K562 (cell line): Measurements from ENCODE around the gene EIF2AK3. TPM values are rescaled to one million over a fixed set of nuclear protein-coding genes. Genes with fewer than 3 reads are reported as not detected.
A peak's percentile ranks its signal among the peaks of the same experiment; 100 is the strongest.

ENCODE experiments used
- ARID1B ChIP-seq: fragments of 450-650 bp; IDR thresholded peaks from 2 replicates; pipeline ENCODE4 v1.6.1; 2016; ENCODE audit warnings: antibody characterized with exemption, mild to moderate bottlenecking, inconsistent platforms
- BACH1 ChIP-seq: fragments of 200-800 bp; sonication (Bioruptor generic); IDR thresholded peaks from 2 replicates; pipeline ENCODE4 v1.6.1; 2016; ENCODE audit warnings: missing genetic modification characterization, missing compliant biosample characterization
- CEBPG ChIP-seq, 3 experiments: fragments of 200-800 bp in 1 of 3; sonication (Bioruptor generic) in 1 of 3; sonication (generic) in 1 of 3; formaldehyde crosslinking in 1 of 3; IDR thresholded peaks in 2 of 3; conservative IDR thresholded peaks in 1 of 3; 2 replicates each; pipeline versions ENCODE4 v1.6.1 to v1.8.0; 2016 to 2022; ENCODE audit warnings: missing compliant biosample characterization in 2 of 3, missing genetic modification characterization in 2 of 3, mild to moderate bottlenecking in 1 of 3, missing genetic modification reagents in 1 of 3
- CHAMP1 ChIP-seq: fragments of 450-650 bp; IDR thresholded peaks from 2 replicates; pipeline ENCODE4 v1.6.1; 2016; ENCODE audit warnings: mild to moderate bottlenecking
- ETV1 ChIP-seq: fragments of 450-650 bp; conservative IDR thresholded peaks from 2 replicates; pipeline ENCODE4 v1.6.1; 2016; ENCODE audit warnings: missing genetic modification characterization, control low read depth, low read depth, missing compliant biosample characterization
- HBP1 ChIP-seq: fragments of 450-650 bp; formaldehyde crosslinking; IDR thresholded peaks from 2 replicates; pipeline ENCODE4 v1.4.0; 2022; ENCODE audit warnings: missing genetic modification characterization
- HDAC3 ChIP-seq: fragments of 450-650 bp; IDR thresholded peaks from 2 replicates; pipeline ENCODE4 v1.6.1; 2018; ENCODE audit warnings: borderline replicate concordance, mild to moderate bottlenecking, moderate library complexity; ENCODE audit not compliant: partially characterized antibody
- KAT8 ChIP-seq: fragments of 450-650 bp; IDR thresholded peaks from 2 replicates; pipeline ENCODE4 v1.6.1; 2016; ENCODE audit warnings: low read depth, mild to moderate bottlenecking
- LEF1 ChIP-seq: fragments of 450-650 bp; IDR thresholded peaks from 2 replicates; pipeline ENCODE4 v1.6.1; 2016; ENCODE audit warnings: mild to moderate bottlenecking
- MCM5 ChIP-seq: fragments of 450-650 bp; IDR thresholded peaks from 2 replicates; pipeline ENCODE4 v1.6.1; 2016; ENCODE audit warnings: low read depth
- NONO ChIP-seq, 2 experiments: fragments of 200-400 bp in 1 of 2; fragments of 450-650 bp in 1 of 2; formaldehyde crosslinking in 1 of 2; IDR thresholded peaks; 2 replicates each; pipeline ENCODE4 v1.6.1; 2017; ENCODE audit warnings: low read depth in 2 of 2, mild to moderate bottlenecking in 2 of 2, moderate library complexity in 2 of 2, low read length in 1 of 2
- PHB ChIP-seq: fragments of 250-450 bp; sonication (Bioruptor Pico); IDR thresholded peaks from 2 replicates; pipeline ENCODE4 v1.5.0; 2021
- PML ChIP-seq: IDR thresholded peaks from 2 replicates; pipeline ENCODE4 v1.6.1; 2012; ENCODE audit warnings: low read length, inconsistent platforms
- POLR2G ChIP-seq: fragments of 200-400 bp; formaldehyde crosslinking; IDR thresholded peaks from 2 replicates; pipeline ENCODE4 v1.6.1; 2017; ENCODE audit warnings: low read depth, mild to moderate bottlenecking, antibody characterized with exemption, low read length, moderate library complexity
- SMAD1 ChIP-seq: fragments of 150-350 bp; IDR thresholded peaks from 2 replicates; pipeline ENCODE4 v1.6.1; 2014; ENCODE audit warnings: low read length, low read depth; ENCODE audit not compliant: partially characterized antibody
- SMARCE1 ChIP-seq: fragments of 450-650 bp; IDR thresholded peaks from 2 replicates; pipeline ENCODE4 v1.7.1; 2016; ENCODE audit warnings: mild to moderate bottlenecking
- SREBF1 ChIP-seq: fragments of 150-350 bp; IDR thresholded peaks from 2 replicates; pipeline ENCODE4 v1.6.1; 2014; ENCODE audit warnings: antibody characterized with exemption, low read depth, low read length, borderline replicate concordance
- XRCC5 ChIP-seq: fragments of 200-400 bp; formaldehyde crosslinking; IDR thresholded peaks from 2 replicates; pipeline ENCODE4 v1.6.1; 2017; ENCODE audit warnings: low read depth, mild to moderate bottlenecking, low read length
- ZEB2 ChIP-seq: fragments of 450-650 bp; IDR thresholded peaks from 2 replicates; pipeline ENCODE4 v1.6.1; 2016
- ZNF174 ChIP-seq: fragments of 250-450 bp; sonication (Bioruptor Pico); IDR thresholded peaks from 2 replicates; pipeline ENCODE4 v1.4.0; 2020; ENCODE audit warnings: mild to moderate bottlenecking
- ZNF518B ChIP-seq: fragments of 250-450 bp; sonication (Bioruptor Pico); IDR thresholded peaks from 2 replicates; pipeline ENCODE4 v1.5.0; 2021; ENCODE audit warnings: mild to moderate bottlenecking, moderate library complexity
- ZNF586 ChIP-seq: fragments of 450-650 bp; formaldehyde crosslinking; conservative IDR thresholded peaks from 2 replicates; pipeline ENCODE4 v1.4.0; 2020; ENCODE audit warnings: mild to moderate bottlenecking, moderate library complexity
- polyA plus RNA-seq, 8 experiments: library from polyadenylated mRNA; depleted of rRNA in 4 of 8; stranded (reverse) in 5 of 8; unstranded in 3 of 8; fragments of >200 nt; fragmentation: Nextera tagmentation in 2 of 8; fragmentation: Illumina TruSeq in 1 of 8; extraction: Ambion mirVana in 2 of 8; extraction: Trizol in 1 of 8; gene quantifications; 2 replicates each; pipeline versions ENCODE4 v1.2.1 to v1.2.3, GENCODE V29; 2011 to 2014; ENCODE audit warnings: inconsistent platforms in 1 of 8, missing spikeins in 1 of 8
- total RNA-seq, 7 experiments: library from RNA; depleted of rRNA in 6 of 7; stranded (reverse); fragments of >200 nt in 6 of 7; fragmentation: Illumina TruSeq in 2 of 7; extraction: Trizol in 2 of 7; gene quantifications; 2 replicates each; pipeline versions ENCODE4 v1.2.1 to v1.2.3, GENCODE V29; 2011 to 2021; ENCODE audit warnings: low replicate concordance in 1 of 7

EIF2AK3 gene
- total and polyA plus RNA-seq, 9 of the 15 experiments (the other 6 are each of a cell fraction or from before 2014, with no cell fraction given): 1.7 to 11.6 (median 7.4) TPM

GRCh38 chr2:88673363-88673762, 46.1 kb upstream of the EIF2AK3 start (continued):
- TF ChIP-seq ARID1B: peak; percentile 80
- no peak for TF ChIP-seq ZNF518B (CRISPR knock-in tag)
- no peak for TF ChIP-seq HDAC3
- no peak for TF ChIP-seq LEF1
- TF ChIP-seq XRCC5: no peak
- TF ChIP-seq CHAMP1: peak; percentile 76; the same call in 1 of the 2 replicates
- no peak for TF ChIP-seq ETV1 (tag)
- no peak for TF ChIP-seq KAT8
- peak; percentile 32; the same call in 1 of the 2 replicates for TF ChIP-seq PML
- no peak for TF ChIP-seq HBP1
- TF ChIP-seq POLR2G: no peak
- no peak for TF ChIP-seq NONO (IDR thresholded peaks at IDR 0.05; ENCODE audit: low read depth in 2 of 2, low read length in 1 of 2)
- no peak for TF ChIP-seq SMAD1
- no peak for TF ChIP-seq BACH1
- TF ChIP-seq CEBPG (CRISPR knock-in tag; IDR thresholded peaks at IDR 0.05): no peak
- TF ChIP-seq CEBPG (tag; conservative IDR thresholded peaks at IDR 0.05 in 1 of 2, IDR thresholded peaks at IDR 0.05 in 1 of 2): no peak
- no peak for TF ChIP-seq PHB (CRISPR knock-in tag)
- TF ChIP-seq ZEB2: 0 out of 2 replicates have a peak, but pooled peaks have one; percentile 18
- no peak for TF ChIP-seq ZNF174
- no peak for TF ChIP-seq MCM5
- no peak for TF ChIP-seq SREBF1
- no peak for TF ChIP-seq ZNF586 (CRISPR knock-in tag)
- peak; percentile 75 for TF ChIP-seq SMARCE1
